HCT116 (cell line): ENCODE results near the gene GRIK5. TPM values are rescaled to one million over a fixed set of nuclear protein-coding genes. Genes with fewer than 3 reads are reported as not detected.

Experiments used
- ATAC-seq: fragments of 200-7000 bp; cut with Tn5 transposase; 2 replicates; pipeline ENCODE4 v1.9.1; 2020; ENCODE audit warnings: mild to moderate bottlenecking, moderate library complexity
- BruUV-seq: library from RNA; stranded (reverse); fragments of 400-500 nt; replicated peaks from 2 replicates; lab custom pipeline; 2021; lab: Mats Ljungman, UMichigan
- CTCF ChIA-PET: fragments of 300-600 bp; sonication (Branson Sonifier 250); formaldehyde crosslinking; loops from one replicate; lab custom pipeline; 2021; ENCODE audit warnings: antibody characterized with exemption; lab: Charles Lee
- POLR2A ChIA-PET: fragments of 300-600, 350-600 bp; sonication (Branson Sonifier 250); formaldehyde crosslinking; loops from one replicate; lab custom pipeline; 2021; ENCODE audit warnings: antibody characterized with exemption; lab: Charles Lee
- RAD21 ChIA-PET, 2 experiments: fragments of 300-600 bp; sonication (Branson Sonifier 250); formaldehyde crosslinking; loops; one replicate each; lab custom pipeline; 2023; ENCODE audit warnings: low total read pairs in 2 of 2; ENCODE audit not compliant: uncharacterized antibody in 2 of 2, unreplicated experiment in 2 of 2, low non-redundant PET in 1 of 2; lab: Charles Lee
- DNase-seq: peaks from one replicate; pipeline ENCODE4 v3.0.0-alpha.2; 2010; ENCODE audit warnings: low read depth, low spot score
- H2AFZ ChIP-seq: fragments of 200-600 bp; shearing (Covaris generic), sonication (generic); 2 replicates; pipeline ENCODE4 v1.6.1; 2017; ENCODE audit warnings: low read depth, mixed run types, mixed read lengths, antibody characterized with exemption, low read length; ENCODE audit not compliant: poor library complexity, severe bottlenecking
- H3K27ac ChIP-seq: 2 replicates; pipeline ENCODE4 v1.5.1; 2012; ENCODE audit warnings: low read depth, low read length
- H3K27me3 ChIP-seq: fragments of 200-600 bp; sonication (generic); 2 replicates; pipeline ENCODE4 v1.6.1; 2016; ENCODE audit warnings: mixed run types, low read length, mixed read lengths; ENCODE audit not compliant: insufficient read depth
- H3K36me3 ChIP-seq, 2 experiments: fragments of 200-500 bp in 1 of 2; fragments of 200-600 bp in 1 of 2; sonication (Bioruptor generic) in 1 of 2; sonication (generic) in 1 of 2; 2 replicates each; pipeline versions ENCODE4 v1.5.1 to v1.6.1; 2014 to 2016; ENCODE audit warnings: low read length in 2 of 2, inconsistent platforms in 1 of 2, mixed read lengths in 1 of 2, mixed run types in 1 of 2; ENCODE audit not compliant: insufficient read depth in 2 of 2, control insufficient read depth in 1 of 2
- H3K4me1 ChIP-seq, 2 experiments: fragments of 200-600 bp in 1 of 2; sonication (generic) in 1 of 2; 2 replicates each; pipeline versions ENCODE4 v1.5.1 to v1.6.1; 2012 to 2017; ENCODE audit warnings: low read length in 2 of 2, inconsistent platforms in 1 of 2, mild to moderate bottlenecking in 1 of 2, mixed read lengths in 1 of 2, mixed run types in 1 of 2, moderate library complexity in 1 of 2; ENCODE audit not compliant: insufficient read depth in 2 of 2, control insufficient read depth in 1 of 2
- H3K4me2 ChIP-seq: fragments of 200-600 bp; sonication (generic); 2 replicates; pipeline ENCODE4 v1.6.1; 2017; ENCODE audit warnings: mixed run types, low read length, mixed read lengths
- H3K4me3 ChIP-seq, 2 experiments: fragments of 200-600 bp in 1 of 2; sonication (generic) in 1 of 2; replicated peaks in 1 of 2; 2 replicates each; pipeline ENCODE4 v1.5.1; 2011 to 2016; ENCODE audit warnings: low read length in 2 of 2, control low read depth in 1 of 2, low read depth in 1 of 2, mild to moderate bottlenecking in 1 of 2, mixed read lengths in 1 of 2, mixed run types in 1 of 2
- H3K79me2 ChIP-seq: fragments of 200-600 bp; sonication (generic); 2 replicates; pipeline ENCODE4 v1.6.1; 2017; ENCODE audit warnings: mild to moderate bottlenecking, mixed run types, low read length, moderate library complexity, mixed read lengths; ENCODE audit not compliant: insufficient read depth
- H3K9ac ChIP-seq: fragments of 200-600 bp; sonication (generic); 2 replicates; pipeline ENCODE4 v1.6.1; 2016; ENCODE audit warnings: low read length, mixed read lengths
- H3K9me2 ChIP-seq: fragments of 200-600 bp; sonication (generic), shearing (Covaris generic); 2 replicates; pipeline ENCODE4 v1.6.1; 2017; ENCODE audit warnings: mixed run types, mild to moderate bottlenecking, moderate library complexity; ENCODE audit not compliant: insufficient read depth
- H3K9me3 ChIP-seq, 2 experiments: fragments of 200-500 bp in 1 of 2; fragments of 200-600 bp in 1 of 2; sonication (Bioruptor generic) in 1 of 2; sonication (generic) in 1 of 2; 2 replicates each; pipeline ENCODE4 v1.6.1; 2014 to 2017; ENCODE audit warnings: low read length in 2 of 2, mixed read lengths in 2 of 2, inconsistent platforms in 1 of 2, low read depth in 1 of 2, mild to moderate bottlenecking in 1 of 2, mixed run types in 1 of 2, moderate library complexity in 1 of 2; ENCODE audit not compliant: control insufficient read depth in 1 of 2, insufficient read depth in 1 of 2
- H4K20me1 ChIP-seq: fragments of 200-600 bp; sonication (generic), shearing (Covaris generic); 2 replicates; pipeline ENCODE4 v1.6.1; 2017; ENCODE audit warnings: mixed run types, mild to moderate bottlenecking, moderate library complexity; ENCODE audit not compliant: insufficient read depth
- CBX3 ChIP-seq: IDR thresholded peaks from 2 replicates; pipeline ENCODE4 v1.6.1; 2012; ENCODE audit warnings: low read depth
- CEBPB ChIP-seq: IDR thresholded peaks from 2 replicates; pipeline ENCODE4 v1.6.1; 2012; ENCODE audit warnings: low read depth
- CTCF ChIP-seq, 3 experiments: fragments of 200-600 bp in 1 of 3; sonication (generic) in 1 of 3; IDR thresholded peaks in 2 of 3; conservative IDR thresholded peaks in 1 of 3; 2 replicates each; pipeline ENCODE4 v1.5.1; 2012 to 2017; ENCODE audit warnings: low read depth in 2 of 3, low read length in 2 of 3, antibody characterized with exemption in 1 of 3, borderline replicate concordance in 1 of 3, control low read depth in 1 of 3, mild to moderate bottlenecking in 1 of 3, mixed read lengths in 1 of 3, mixed run types in 1 of 3, moderate library complexity in 1 of 3; ENCODE audit not compliant: insufficient read depth in 1 of 3
- EGR1 ChIP-seq: IDR thresholded peaks from 2 replicates; pipeline ENCODE4 v1.6.1; 2012; ENCODE audit warnings: low read depth
- ELF1 ChIP-seq: IDR thresholded peaks from 2 replicates; pipeline ENCODE4 v1.6.1; 2012; ENCODE audit warnings: low read depth, borderline replicate concordance
- EZH2 ChIP-seq: fragments of 200-600 bp; sonication (generic); IDR thresholded peaks from 2 replicates; pipeline ENCODE4 v1.6.1; 2017; ENCODE audit warnings: antibody characterized with exemption, mixed run types
- EZH2phosphoT487 ChIP-seq: fragments of 200-600 bp; IDR thresholded peaks from 2 replicates; pipeline ENCODE4 v1.6.1; 2018; ENCODE audit warnings: antibody characterized with exemption, borderline replicate concordance
- FOSL1 ChIP-seq: IDR thresholded peaks from 2 replicates; pipeline ENCODE4 v1.6.1; 2012; ENCODE audit warnings: low read depth
- MAX ChIP-seq: IDR thresholded peaks from 2 replicates; pipeline ENCODE4 v1.6.1; 2012
- POLR2A ChIP-seq: IDR thresholded peaks from 2 replicates; pipeline ENCODE4 v1.7.0; 2011; ENCODE audit warnings: borderline replicate concordance; ENCODE audit not compliant: insufficient read depth, insufficient read length; ENCODE audit errors: extremely low read depth
- RAD21 ChIP-seq: IDR thresholded peaks from 2 replicates; pipeline ENCODE4 v1.6.1; 2012; ENCODE audit warnings: low read depth, mild to moderate bottlenecking
- SIN3A ChIP-seq: IDR thresholded peaks from 2 replicates; pipeline ENCODE4 v1.6.1; 2012; ENCODE audit warnings: low read depth
- SRF ChIP-seq: IDR thresholded peaks from 2 replicates; pipeline ENCODE4 v1.6.1; 2012; ENCODE audit warnings: low read depth
- TCF7L2 ChIP-seq: IDR thresholded peaks from 2 replicates; pipeline ENCODE4 v1.7.0; 2011; ENCODE audit warnings: borderline replicate concordance, inconsistent platforms; ENCODE audit not compliant: insufficient read depth, insufficient read length; ENCODE audit errors: extremely low read depth
- YY1 ChIP-seq: IDR thresholded peaks from 2 replicates; pipeline ENCODE4 v1.6.1; 2011; ENCODE audit warnings: low read length, low read depth, moderate library complexity, mild to moderate bottlenecking; ENCODE audit not compliant: insufficient replicate concordance; ENCODE audit errors: extremely low read depth
- ZFX ChIP-seq: fragments of 450-650 bp; IDR thresholded peaks from 2 replicates; pipeline ENCODE4 v1.6.1; 2017
- ZNF274 ChIP-seq: fragments of 200-500 bp; sonication (Bioruptor generic); IDR thresholded peaks from 2 replicates; pipeline ENCODE4 v1.6.1; 2014; ENCODE audit warnings: mild to moderate bottlenecking, low read depth, low read length, inconsistent platforms
- intact Hi-C: fragments of 100-400 bp; cut with micrococcal nuclease; formaldehyde crosslinking; loops from 2 replicates; pipeline ENCODE4 v1.10.0; 2022
- total RNA-seq: library from RNA; stranded (reverse); gene quantifications from one replicate; pipeline ENCODE4 v1.2.1, GENCODE V29; 2021; ENCODE audit not compliant: unreplicated experiment
- TF ChIP-seq, protein P1 (sequence below): IDR thresholded peaks from 2 replicates; pipeline ENCODE4 v1.6.1; 2011; ENCODE audit warnings: mild to moderate bottlenecking, low read length, moderate library complexity; ENCODE audit not compliant: insufficient replicate concordance; ENCODE audit errors: extremely low read depth
- TF ChIP-seq, protein P2 (sequence below): IDR thresholded peaks from 2 replicates; pipeline ENCODE4 v1.6.1; 2012

Gene GRIK5
- total RNA-seq, 1 experiment from 2014 or later, result 1.7 TPM

DNA sequence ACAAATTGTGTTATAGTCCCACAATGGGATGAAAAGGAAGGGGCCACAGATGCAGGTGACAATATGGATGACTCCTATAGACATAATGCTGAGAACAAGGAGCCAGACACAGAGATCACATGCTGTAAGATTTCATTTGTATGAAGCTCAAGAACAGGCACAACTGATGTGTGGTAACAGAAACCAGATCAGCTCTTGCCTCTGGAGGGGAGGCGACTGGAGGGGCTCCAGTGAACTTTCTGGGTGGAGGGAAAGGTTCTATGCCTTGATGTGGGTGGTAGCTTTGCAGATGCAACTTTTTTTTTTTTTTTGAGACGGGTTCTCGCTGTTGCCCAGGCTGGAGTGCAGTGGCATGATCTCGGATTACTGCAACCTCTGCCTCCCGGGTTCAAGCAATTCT, 104.9 kb downstream of the GRIK5 start:
- H3K4me3 ChIP-seq, result no peak overlapping the region
- H3K27ac ChIP-seq, result no peak overlapping the region
- H3K79me2 ChIP-seq, result no peaks in the 10 kb centered on the region
- intact Hi-C loops, result no loop called here
- no peaks in the 10 kb centered on the region for H3K9me3 ChIP-seq
- no peak overlapping the region for H2AFZ ChIP-seq
- TF ChIP-seq RAD21 (no peak), MAX (no peak), CBX3 (no peak), SRF (no peak), FOSL1 (no peak), TCF7L2 (no peak), CTCF (IDR thresholded peaks at IDR 0.05 in 2 of 3, conservative IDR thresholded peaks at IDR 0.05 in 1 of 3; ENCODE audit: borderline replicate concordance in 1 of 3, insufficient read depth in 1 of 3, low read depth in 2 of 3, low read length in 2 of 3) (no peak), SIN3A (no peak), ELF1 (no peak), YY1 (no peak), POLR2A (no peak), ZNF274 (no peak), EZH2phosphoT487 (no peak), CEBPB (no peak), ZFX (no peak), EZH2 (no peak), EGR1 (no peak)
- TF ChIP-seq, protein P1, sequence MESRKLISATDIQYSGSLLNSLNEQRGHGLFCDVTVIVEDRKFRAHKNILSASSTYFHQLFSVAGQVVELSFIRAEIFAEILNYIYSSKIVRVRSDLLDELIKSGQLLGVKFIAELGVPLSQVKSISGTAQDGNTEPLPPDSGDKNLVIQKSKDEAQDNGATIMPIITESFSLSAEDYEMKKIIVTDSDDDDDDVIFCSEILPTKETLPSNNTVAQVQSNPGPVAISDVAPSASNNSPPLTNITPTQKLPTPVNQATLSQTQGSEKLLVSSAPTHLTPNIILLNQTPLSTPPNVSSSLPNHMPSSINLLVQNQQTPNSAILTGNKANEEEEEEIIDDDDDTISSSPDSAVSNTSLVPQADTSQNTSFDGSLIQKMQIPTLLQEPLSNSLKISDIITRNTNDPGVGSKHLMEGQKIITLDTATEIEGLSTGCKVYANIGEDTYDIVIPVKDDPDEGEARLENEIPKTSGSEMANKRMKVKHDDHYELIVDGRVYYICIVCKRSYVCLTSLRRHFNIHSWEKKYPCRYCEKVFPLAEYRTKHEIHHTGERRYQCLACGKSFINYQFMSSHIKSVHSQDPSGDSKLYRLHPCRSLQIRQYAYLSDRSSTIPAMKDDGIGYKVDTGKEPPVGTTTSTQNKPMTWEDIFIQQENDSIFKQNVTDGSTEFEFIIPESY, result no peak
- TF ChIP-seq, protein P2, sequence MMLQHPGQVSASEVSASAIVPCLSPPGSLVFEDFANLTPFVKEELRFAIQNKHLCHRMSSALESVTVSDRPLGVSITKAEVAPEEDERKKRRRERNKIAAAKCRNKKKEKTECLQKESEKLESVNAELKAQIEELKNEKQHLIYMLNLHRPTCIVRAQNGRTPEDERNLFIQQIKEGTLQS, result no peak
- ChIA-PET POLR2A (no interaction called here), CTCF (interaction anchor here (1.1 kb wide), 1 partner anchor 70 kb away, joined by 4 read pairs; no protein-coding TSS in a partner anchor), RAD21 (no interaction called here)
- DNase-seq, result no peak
- no peaks in the 10 kb centered on the region for H3K9me2 ChIP-seq
- H3K27me3 ChIP-seq, result no peaks in the 10 kb centered on the region
- no peak overlapping the region for H3K4me2 ChIP-seq
- H3K4me1 ChIP-seq, result peaks cover 7 to 11% of the 10 kb centered on the region in 2 experiments; a peak in 3 of 4 replicates
- no peak overlapping the region for H3K9ac ChIP-seq
- BruUV-seq, result no TSS peak
- ATAC-seq, result no peak
- no peaks in the 10 kb centered on the region for H4K20me1 ChIP-seq
- H3K36me3 ChIP-seq, result no peaks in the 10 kb centered on the region
